ENCODE data around the gene RBM26.

The RBM26 gene

GRCh38 chr13:79312340-79312855 lies 93.7 kb downstream of the RBM26 start:
- TF ChIP-seq CTCF (IDR thresholded peaks at IDR 0.05; ENCODE audit: extremely low read depth, missing control alignments): no peak
- no peak for DNase-seq (ENCODE audit: low spot score)

DNA sequence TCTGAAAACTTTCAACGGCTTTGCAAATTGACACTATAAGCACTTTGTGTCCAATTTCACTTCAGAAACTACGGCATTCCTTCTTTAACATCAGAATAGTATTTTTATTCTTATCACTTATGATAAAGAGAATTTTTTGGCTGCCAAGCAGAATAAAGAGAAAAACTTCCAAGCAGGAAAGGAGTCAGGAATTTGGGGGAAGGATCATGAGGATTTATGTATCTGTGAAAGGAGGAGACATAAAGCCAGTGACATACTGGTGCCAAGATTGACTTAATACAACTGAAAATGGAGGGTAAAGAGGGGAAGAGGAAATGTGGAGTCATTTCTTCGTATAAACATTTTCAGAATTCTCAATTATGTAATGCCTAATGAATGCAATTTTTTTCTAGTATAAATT lies 94.7 kb downstream of the RBM26 start:
- TF ChIP-seq CTCF (IDR thresholded peaks at IDR 0.05; ENCODE audit: extremely low read depth, missing control alignments): no peak

DNA sequence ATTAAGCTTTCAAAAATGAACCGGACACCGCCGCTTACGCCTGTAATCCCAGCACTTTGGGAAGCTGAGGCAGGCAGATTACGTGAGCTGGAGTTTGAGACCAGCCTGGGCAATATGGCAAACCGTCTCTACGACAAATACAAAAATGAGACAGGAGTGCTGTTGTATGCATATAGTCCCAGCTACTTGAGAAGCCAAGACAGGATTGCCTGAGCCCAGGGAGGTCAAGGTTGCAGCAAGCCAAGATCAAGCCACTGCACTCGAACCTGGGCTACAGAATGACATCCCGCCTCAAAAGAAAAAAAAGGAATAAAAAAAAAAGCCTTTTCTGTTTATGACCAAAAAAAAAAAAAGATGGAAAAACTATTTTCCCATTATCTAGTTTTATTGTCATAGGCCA lies 96.4 kb downstream of the RBM26 start:
- no peak for TF ChIP-seq CTCF (IDR thresholded peaks at IDR 0.05; ENCODE audit: extremely low read depth, missing control alignments)

More for the DNA sequence above, 94.7 kb downstream of the RBM26 start:
- DNase-seq (ENCODE audit: low spot score): no peak

GRCh38 chr13:79307866-79308298 lies 98.2 kb downstream of the RBM26 start:
- no peak for TF ChIP-seq CTCF (IDR thresholded peaks at IDR 0.05; ENCODE audit: extremely low read depth, missing control alignments)
- no peak for DNase-seq (ENCODE audit: low spot score)

More for the DNA sequence above, 96.4 kb downstream of the RBM26 start:
- no peak for DNase-seq (ENCODE audit: low spot score)

DNA sequence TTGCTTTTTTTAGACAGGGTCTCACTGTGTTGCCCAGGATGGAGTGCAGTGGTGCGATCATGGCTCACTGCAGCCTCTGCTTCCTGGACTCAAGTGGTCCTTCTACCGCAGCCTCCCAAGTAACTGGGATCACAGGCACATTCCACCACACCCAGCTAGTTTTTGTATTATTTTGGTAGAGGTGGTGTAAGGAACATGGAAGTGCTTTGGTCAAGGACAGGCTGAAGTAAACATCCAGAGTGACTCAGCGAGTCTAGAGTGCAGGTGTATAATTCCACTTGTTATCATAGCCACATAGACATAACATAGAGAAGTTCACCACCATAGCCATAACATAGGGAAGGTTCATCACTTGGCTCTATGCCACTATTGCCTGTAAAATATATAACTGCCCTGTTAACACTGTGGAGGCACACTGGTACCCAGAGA lies 98.6 kb downstream of the RBM26 start:
- TF ChIP-seq CTCF (IDR thresholded peaks at IDR 0.05; ENCODE audit: extremely low read depth, missing control alignments): no peak
- DNase-seq (ENCODE audit: low spot score): no peak

DNA sequence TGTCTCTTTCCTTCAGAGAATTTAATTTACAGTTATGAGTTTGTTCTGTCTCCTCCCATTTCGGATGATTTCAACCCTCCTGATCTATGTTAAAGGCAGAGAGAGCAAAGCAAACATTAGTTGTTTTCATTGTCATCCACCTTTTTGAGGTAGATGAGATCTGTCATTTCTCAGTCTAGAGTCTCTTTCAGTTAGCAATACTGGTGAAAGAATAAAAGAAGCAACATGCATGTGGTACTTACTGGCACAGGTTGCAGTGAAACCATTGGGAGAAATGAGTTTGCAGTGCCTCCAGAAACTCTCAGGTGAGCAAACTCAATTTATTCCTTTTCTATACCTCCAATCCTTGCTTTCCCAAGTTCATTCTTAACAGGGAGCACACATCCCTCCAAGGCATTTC lies 99.4 kb downstream of the RBM26 start:
- TF ChIP-seq CTCF (IDR thresholded peaks at IDR 0.05; ENCODE audit: extremely low read depth, missing control alignments): no peak
- DNase-seq (ENCODE audit: low spot score): no peak

DNA sequence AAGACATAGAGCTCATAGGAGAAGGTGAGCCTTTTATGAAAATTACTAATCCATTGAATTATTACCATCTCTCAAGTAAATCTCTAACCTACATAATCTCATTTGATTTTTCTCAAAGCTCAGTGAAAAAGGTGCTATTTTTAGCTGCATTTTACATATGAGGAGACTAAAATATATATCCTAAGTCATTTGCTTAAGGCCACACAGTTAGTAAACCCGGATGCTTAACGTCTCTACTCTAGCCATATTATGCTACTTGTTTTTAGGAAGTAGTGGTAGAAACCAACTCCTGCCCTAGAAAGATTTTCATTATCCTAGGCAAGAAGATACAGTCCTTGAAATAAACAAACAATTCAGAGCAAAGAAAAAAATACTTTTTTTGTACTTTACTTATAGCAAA lies 108.9 kb downstream of the RBM26 start:
- no peak for TF ChIP-seq CTCF (IDR thresholded peaks at IDR 0.05; ENCODE audit: extremely low read depth, missing control alignments)

More for the DNA sequence above, 108.9 kb downstream of the RBM26 start:
- no peak for DNase-seq (ENCODE audit: low spot score)

Measured in GM20000 (cell line).